Vagina (tissue), 2 donors: ENCODE measurements around the gene APAF1.

Experiments
- CTCF ChIP-seq, 3 experiments: fragments of 450-650 bp in 2 of 3; fragments of 200-600 bp in 1 of 3; sonication (generic) in 1 of 3; IDR thresholded peaks; one replicate each; pipeline ENCODE4 v1.5.1; 2017 to 2019; ENCODE audit warnings: antibody characterized with exemption in 3 of 3, mild to moderate bottlenecking in 2 of 3, moderate library complexity in 2 of 3
- POLR2A ChIP-seq, 2 donors: fragments of 450-650 bp; IDR thresholded peaks; one replicate each; pipeline ENCODE4 v1.6.1; 2017; ENCODE audit warnings: antibody characterized with exemption in 2 of 2, mild to moderate bottlenecking in 2 of 2, moderate library complexity in 2 of 2
- POLR2AphosphoS5 ChIP-seq, 2 donors: sonication (generic); formaldehyde crosslinking; IDR thresholded peaks; one replicate each; pipeline ENCODE4 v1.9.0; 2017; ENCODE audit warnings: antibody characterized with exemption in 2 of 2, mild to moderate bottlenecking in 2 of 2, low read depth in 1 of 2; ENCODE audit not compliant: insufficient read depth in 1 of 2

- no peak for TF ChIP-seq CTCF (IDR thresholded peaks at IDR 0.05)
- no peak for TF ChIP-seq POLR2A (IDR thresholded peaks at IDR 0.05)
- no peak for TF ChIP-seq POLR2AphosphoS5 (IDR thresholded peaks at IDR 0.05; ENCODE audit: insufficient read depth in 1 of 2, low read depth in 1 of 2)
Observed at GRCh38 chr12:98601924-98602323, 43.2 kb upstream of the APAF1 start.
